H1 (cell line): ENCODE measurements around the gene AGAP1. TPM values are rescaled to one million over a fixed set of nuclear protein-coding genes. Genes with fewer than 3 reads are reported as not detected.

Source experiments
- CTCF ChIA-PET: fragments of 300-600 bp; sonication (Branson Sonifier 250); formaldehyde crosslinking; loops from one replicate; lab custom pipeline; 2021; ENCODE audit not compliant: partially characterized antibody; lab: Charles Lee
- POLR2A ChIA-PET: fragments of 300-600 bp; sonication (Branson Sonifier 250); formaldehyde crosslinking; loops from one replicate; lab custom pipeline; 2021; ENCODE audit warnings: inconsistent platforms; ENCODE audit not compliant: partially characterized antibody; lab: Charles Lee
- DNase-seq, 2 experiments: peaks; one replicate each; pipeline versions ENCODE4 v3.0.0 to v3.0.0-alpha.2; 2010 to 2022; ENCODE audit warnings: low spot score in 2 of 2, low read depth in 1 of 2, mixed read lengths in 1 of 2
- FAIRE-seq: peaks from 2 replicates; lab custom pipeline; 2011; peaks lifted over from hg19 to GRCh38; lab: Jason Lieb, UNC
- H2AFZ ChIP-seq: 2 replicates; pipeline ENCODE4 v1.8.1; 2012; ENCODE audit warnings: low read length, inconsistent platforms
- H2AK5ac ChIP-seq: 2 replicates; pipeline ENCODE4 v1.6.1; 2013; ENCODE audit warnings: low read depth, low read length
- H2BK120ac ChIP-seq: replicated peaks from 2 replicates; pipeline ENCODE3; 2013; ENCODE audit warnings: low read depth, low read length, inconsistent platforms
- H2BK12ac ChIP-seq: 2 replicates; pipeline ENCODE4 v1.6.1; 2013; ENCODE audit warnings: low read depth, low read length
- H2BK15ac ChIP-seq: 2 replicates; pipeline ENCODE4 v1.6.1; 2013; ENCODE audit warnings: low read length
- H2BK20ac ChIP-seq: 2 replicates; pipeline ENCODE4 v1.6.1; 2013; ENCODE audit warnings: low read length
- H2BK5ac ChIP-seq: 2 replicates; pipeline ENCODE4 v1.6.1; 2013; ENCODE audit warnings: low read depth, low read length
- H3K14ac ChIP-seq: 2 replicates; pipeline ENCODE4 v1.6.1; 2013; ENCODE audit warnings: inconsistent platforms; ENCODE audit not compliant: insufficient read length
- H3K18ac ChIP-seq: 2 replicates; pipeline ENCODE4 v1.6.1; 2013; ENCODE audit warnings: low read length; ENCODE audit errors: extremely low read depth
- H3K23ac ChIP-seq: 2 replicates; pipeline ENCODE4 v1.6.1; 2013; ENCODE audit warnings: inconsistent platforms; ENCODE audit not compliant: insufficient read length
- H3K23me2 ChIP-seq: 2 replicates; pipeline ENCODE4 v1.6.1; 2013; ENCODE audit warnings: low read depth, low read length
- H3K27ac ChIP-seq: 2 replicates; pipeline ENCODE4 v1.6.1; 2011; ENCODE audit warnings: low read depth, low read length, inconsistent platforms
- H3K27me3 ChIP-seq, 4 experiments: replicated peaks in 1 of 4; 1 replicate in 1 of 4; 2 replicates in 3 of 4; pipeline versions ENCODE4 v1.6.1 to v1.8.1; 2011 to 2013; ENCODE audit warnings: low read length in 3 of 4, mild to moderate bottlenecking in 3 of 4, inconsistent platforms in 2 of 4, mixed read lengths in 2 of 4, moderate library complexity in 1 of 4; ENCODE audit not compliant: control insufficient read depth in 3 of 4, insufficient read depth in 3 of 4; ENCODE audit errors: extremely low read depth in 1 of 4
- H3K36me3 ChIP-seq, 4 experiments: 2 replicates each; pipeline versions ENCODE4 v1.6.1 to v1.8.1; 2011 to 2013; ENCODE audit warnings: mild to moderate bottlenecking in 4 of 4, low read length in 3 of 4, moderate library complexity in 2 of 4, control low read depth in 1 of 4, inconsistent platforms in 1 of 4; ENCODE audit not compliant: insufficient read depth in 4 of 4, control insufficient read depth in 2 of 4
- H3K4ac ChIP-seq: replicated peaks from 2 replicates; pipeline ENCODE3; 2013; ENCODE audit warnings: low read length, low read depth, mixed read lengths, inconsistent platforms; ENCODE audit not compliant: insufficient read length
- H3K4me1 ChIP-seq, 4 experiments: replicated peaks in 1 of 4; 1 replicate in 1 of 4; 2 replicates in 3 of 4; pipeline versions ENCODE4 v1.6.1 to v1.8.1; 2011 to 2013; ENCODE audit warnings: low read length in 3 of 4, inconsistent platforms in 2 of 4, mixed read lengths in 1 of 4; ENCODE audit not compliant: insufficient read depth in 4 of 4, control insufficient read depth in 3 of 4
- H3K4me2 ChIP-seq, 2 experiments: 2 replicates each; pipeline versions ENCODE4 v1.6.1 to v1.8.1; 2011 to 2013; ENCODE audit warnings: low read depth in 2 of 2, low read length in 2 of 2, control low read depth in 1 of 2, inconsistent platforms in 1 of 2, mild to moderate bottlenecking in 1 of 2; ENCODE audit not compliant: insufficient read depth in 1 of 2
- H3K4me3 ChIP-seq, 4 experiments: fragments of 200-600, 300-600 bp in 1 of 4; sonication (generic), shearing (Covaris generic), sonication (Bioruptor Twin) in 1 of 4; 2 replicates each; pipeline versions ENCODE4 v1.5.1 to v1.8.1; 2011 to 2016; ENCODE audit warnings: low read length in 4 of 4, low read depth in 3 of 4, control low read depth in 2 of 4, inconsistent platforms in 2 of 4, mild to moderate bottlenecking in 2 of 4, mixed read lengths in 1 of 4, moderate library complexity in 1 of 4; ENCODE audit not compliant: insufficient read depth in 2 of 4; ENCODE audit errors: extremely low read depth in 1 of 4
- H3K56ac ChIP-seq: replicated peaks from 2 replicates; pipeline ENCODE3; 2013; ENCODE audit warnings: low read depth, mild to moderate bottlenecking, mixed read lengths, low read length, inconsistent platforms; ENCODE audit not compliant: insufficient read length
- H3K79me1 ChIP-seq: 2 replicates; pipeline ENCODE4 v1.6.1; 2013; ENCODE audit warnings: low read depth, low read length, control low read depth
- H3K79me2 ChIP-seq, 2 experiments: 2 replicates each; pipeline versions ENCODE4 v1.6.1 to v1.8.1; 2012 to 2013; ENCODE audit warnings: low read length in 2 of 2, mild to moderate bottlenecking in 2 of 2, inconsistent platforms in 1 of 2; ENCODE audit not compliant: insufficient read depth in 2 of 2, control insufficient read depth in 1 of 2
- H3K9ac ChIP-seq, 4 experiments: replicated peaks in 1 of 4; 1 replicate in 1 of 4; 2 replicates in 3 of 4; pipeline versions ENCODE4 v1.6.1 to v1.8.1; 2011 to 2013; ENCODE audit warnings: low read depth in 3 of 4, low read length in 3 of 4, control low read depth in 2 of 4, mild to moderate bottlenecking in 2 of 4, moderate library complexity in 2 of 4, inconsistent platforms in 1 of 4; ENCODE audit errors: extremely low read depth in 1 of 4
- H3K9me3 ChIP-seq, 2 experiments: 2 replicates each; pipeline versions ENCODE4 v1.6.1 to v1.8.1; 2012 to 2013; ENCODE audit warnings: mild to moderate bottlenecking in 2 of 2, moderate library complexity in 2 of 2, control low read depth in 1 of 2, inconsistent platforms in 1 of 2, low read depth in 1 of 2, low read length in 1 of 2, mixed read lengths in 1 of 2; ENCODE audit not compliant: insufficient read depth in 2 of 2
- H4K20me1 ChIP-seq, 2 experiments: replicated peaks in 1 of 2; 2 replicates each; pipeline versions ENCODE3 to v1.8.1; 2011 to 2013; ENCODE audit warnings: inconsistent platforms in 2 of 2, low read length in 2 of 2, mild to moderate bottlenecking in 1 of 2; ENCODE audit not compliant: insufficient read depth in 2 of 2, control insufficient read depth in 1 of 2
- H4K5ac ChIP-seq: 2 replicates; pipeline ENCODE4 v1.6.1; 2013; ENCODE audit warnings: low read length, low read depth, mixed read lengths, inconsistent platforms; ENCODE audit not compliant: insufficient read length
- H4K8ac ChIP-seq: 2 replicates; pipeline ENCODE4 v1.8.0; 2013; ENCODE audit warnings: mild to moderate bottlenecking, moderate library complexity, low read length, inconsistent platforms; ENCODE audit not compliant: insufficient read depth; ENCODE audit errors: extremely low read depth
- H4K91ac ChIP-seq: replicated peaks from 2 replicates; pipeline ENCODE3; 2013; ENCODE audit warnings: low read length, mixed read lengths, inconsistent platforms; ENCODE audit not compliant: insufficient read length
- EGR1 ChIP-seq: IDR thresholded peaks from 2 replicates; pipeline ENCODE4 v1.6.1; 2011; ENCODE audit warnings: low read depth, low read length, borderline replicate concordance
- HDAC6 ChIP-seq: IDR thresholded peaks from one replicate; pipeline ENCODE4 v1.7.1; 2012; ENCODE audit warnings: low read depth, mild to moderate bottlenecking, inconsistent platforms, low read length, moderate library complexity
- RXRA ChIP-seq: IDR thresholded peaks from 2 replicates; pipeline ENCODE4 v1.6.1; 2011; ENCODE audit warnings: low read depth, mild to moderate bottlenecking, low read length, moderate library complexity; ENCODE audit not compliant: insufficient read depth
- SAP30 ChIP-seq: fragments of 300-600 bp; sonication (generic); IDR thresholded peaks from 2 replicates; pipeline ENCODE4 v1.7.1; 2012; ENCODE audit warnings: low read length, moderate library complexity, mild to moderate bottlenecking, inconsistent platforms; ENCODE audit not compliant: insufficient read depth, insufficient replicate concordance
- TEAD4 ChIP-seq: IDR thresholded peaks from 2 replicates; pipeline ENCODE4 v1.6.1; 2012; ENCODE audit warnings: low read depth, low read length, inconsistent platforms, mixed read lengths
- WGBS, 2 experiments: shearing (Covaris generic) in 1 of 2; methylation state at CpG; one replicate each; pipeline versions ENCODE4 v1.1.6 to v1.1.7; 2013 to 2015; ENCODE audit warnings: low lambda C conversion rate in 2 of 2, mixed read lengths in 2 of 2, inconsistent platforms in 1 of 2, low coverage in 1 of 2, missing lambda C conversion rate in 1 of 2; ENCODE audit not compliant: insufficient replicate concordance in 2 of 2, insufficient coverage in 1 of 2, insufficient read length in 1 of 2; ENCODE audit errors: extremely low coverage in 1 of 2, missing lambda C conversion rate in 1 of 2; 5-methylcytosine and 5-hydroxymethylcytosine counted together
- polyA plus RNA-seq, 7 experiments: library from polyadenylated mRNA; depleted of rRNA in 3 of 7; stranded (reverse) in 5 of 7; unstranded in 2 of 7; fragments of >200 nt in 5 of 7; fragments of 200-250 nt in 2 of 7; gene quantifications; 1 replicate in 5 of 7; 2 replicates in 1 of 7; 4 replicates in 1 of 7; pipeline versions ENCODE4 v1.2.1 to v1.2.3, GENCODE V29; 2011 to 2013; ENCODE audit warnings: missing spikeins in 2 of 7, mixed read lengths in 2 of 7
- total RNA-seq: library from RNA; stranded (reverse); fragmentation: NEBNext Ultra II Directional; extraction: Animal tissue kit (Norgen Biotek cat#: 25700); gene quantifications from 2 replicates; pipeline ENCODE4 v1.2.1, GENCODE V29; 2021
- TF ChIP-seq, protein P1 (sequence below), 3 experiments: IDR thresholded peaks; 1 replicate in 2 of 3; 2 replicates in 1 of 3; pipeline versions ENCODE4 v1.5.1 to v1.6.1; 2011; ENCODE audit warnings: low read length in 3 of 3, mild to moderate bottlenecking in 3 of 3, inconsistent platforms in 2 of 3, low read depth in 1 of 3, moderate library complexity in 1 of 3; ENCODE audit not compliant: insufficient read depth in 1 of 3; ENCODE audit errors: control extremely low read depth in 1 of 3

The AGAP1 gene
- total and polyA plus RNA-seq, 2 of the 8 experiments (the other 6 are each of a cell fraction or from before 2014, with no cell fraction given): 18.1 to 39.4 TPM

DNA sequence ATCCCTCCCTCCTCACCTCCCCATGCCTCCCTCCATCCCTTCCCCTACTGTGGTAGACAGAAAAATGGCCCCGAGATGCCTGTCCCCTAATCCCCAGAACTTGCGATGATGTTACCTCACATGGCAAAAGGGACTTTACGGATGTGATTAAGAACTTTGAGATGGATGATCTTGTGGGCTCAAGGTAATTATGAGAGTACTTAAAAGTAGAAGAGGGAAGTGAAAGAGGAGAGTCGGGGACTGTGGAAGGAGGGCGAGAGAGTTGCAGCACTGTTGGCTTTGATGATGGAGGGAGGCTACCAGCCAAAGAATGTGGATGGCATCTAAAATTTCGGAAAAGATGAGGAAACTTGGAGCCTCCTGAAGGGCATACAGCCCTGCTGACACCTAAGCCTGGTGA is 66.5 kb downstream of the AGAP1 start:
- no peak overlapping the region for H3K4me2 ChIP-seq
- H3K14ac ChIP-seq: no peak overlapping the region
- ChIA-PET CTCF (no interaction called here), POLR2A (no interaction called here)
- H2AK5ac ChIP-seq: no peak overlapping the region
- no peak for FAIRE-seq
- no peak overlapping the region for H4K5ac ChIP-seq
- H2BK15ac ChIP-seq: no peak overlapping the region
- no peak overlapping the region for H3K27ac ChIP-seq
- H3K27me3 ChIP-seq: no peaks in the 10 kb centered on the region
- no peak for DNase-seq
- H3K18ac ChIP-seq: no peak overlapping the region
- H2BK120ac ChIP-seq: no peak overlapping the region
- peaks cover 0 to 7% (median under 1%) of the 10 kb centered on the region in 4 experiments; a peak in 4 of 7 replicates for H3K4me1 ChIP-seq
- peaks cover 8 to 20% of the 10 kb centered on the region in 2 experiments for H4K20me1 ChIP-seq
- no peaks in the 10 kb centered on the region for H3K9me3 ChIP-seq
- WGBS, 2 experiments: 80% methylated on average over 6 of the region's 6 CpGs; no CpG with 5 or more reads in 1 of the 2 experiments
- H3K56ac ChIP-seq: no peak overlapping the region
- no peak overlapping the region for H2BK5ac ChIP-seq
- no peak overlapping the region for H3K23ac ChIP-seq
- no peak overlapping the region for H4K91ac ChIP-seq
- TF ChIP-seq TEAD4: no peak
- no peak for TF ChIP-seq EGR1
- no peak for TF ChIP-seq HDAC6
- TF ChIP-seq RXRA: no peak
- TF ChIP-seq, protein P1, sequence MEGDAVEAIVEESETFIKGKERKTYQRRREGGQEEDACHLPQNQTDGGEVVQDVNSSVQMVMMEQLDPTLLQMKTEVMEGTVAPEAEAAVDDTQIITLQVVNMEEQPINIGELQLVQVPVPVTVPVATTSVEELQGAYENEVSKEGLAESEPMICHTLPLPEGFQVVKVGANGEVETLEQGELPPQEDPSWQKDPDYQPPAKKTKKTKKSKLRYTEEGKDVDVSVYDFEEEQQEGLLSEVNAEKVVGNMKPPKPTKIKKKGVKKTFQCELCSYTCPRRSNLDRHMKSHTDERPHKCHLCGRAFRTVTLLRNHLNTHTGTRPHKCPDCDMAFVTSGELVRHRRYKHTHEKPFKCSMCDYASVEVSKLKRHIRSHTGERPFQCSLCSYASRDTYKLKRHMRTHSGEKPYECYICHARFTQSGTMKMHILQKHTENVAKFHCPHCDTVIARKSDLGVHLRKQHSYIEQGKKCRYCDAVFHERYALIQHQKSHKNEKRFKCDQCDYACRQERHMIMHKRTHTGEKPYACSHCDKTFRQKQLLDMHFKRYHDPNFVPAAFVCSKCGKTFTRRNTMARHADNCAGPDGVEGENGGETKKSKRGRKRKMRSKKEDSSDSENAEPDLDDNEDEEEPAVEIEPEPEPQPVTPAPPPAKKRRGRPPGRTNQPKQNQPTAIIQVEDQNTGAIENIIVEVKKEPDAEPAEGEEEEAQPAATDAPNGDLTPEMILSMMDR (IDR thresholded peaks at IDR 0.05; ENCODE audit: control extremely low read depth in 1 of 3, insufficient read depth in 1 of 3, low read depth in 1 of 3, low read length in 3 of 3): no peak
- no peak for TF ChIP-seq SAP30
- no peak overlapping the region for H2BK12ac ChIP-seq
- no peak overlapping the region for H2BK20ac ChIP-seq
- no peaks in the 10 kb centered on the region for H3K36me3 ChIP-seq
- H4K8ac ChIP-seq: no peak overlapping the region
- peaks cover 0 to 97% of the 10 kb centered on the region in 2 experiments for H3K79me2 ChIP-seq
- H3K9ac ChIP-seq: no peak overlapping the region
- no peak overlapping the region for H2AFZ ChIP-seq
- peaks cover 28% of the 10 kb centered on the region for H3K79me1 ChIP-seq
- H3K4ac ChIP-seq: no peak overlapping the region
- no peaks in the 10 kb centered on the region for H3K23me2 ChIP-seq
- H3K4me3 ChIP-seq: no peak overlapping the region
